CD4-positive, alpha-beta memory T cell (primary cell): ENCODE data around the gene GSTCD. TPM values are rescaled to one million over a fixed set of nuclear protein-coding genes. Genes with fewer than 3 reads are reported as not detected.
"Not testable (repeated sequence)": the region's sequence is repeated elsewhere in the genome, so short reads cannot be mapped to it uniquely, and the experiment has no call there.

Experiments used
- CTCF ChIA-PET: fragments of 350-600 bp; sonication (Branson Sonifier 250); formaldehyde crosslinking; loops from one replicate; lab custom pipeline; 2021; ENCODE audit warnings: inconsistent platforms; ENCODE audit not compliant: partially characterized antibody; lab: Charles Lee
- POLR2A ChIA-PET: fragments of 350-600 bp; sonication (Branson Sonifier 250); formaldehyde crosslinking; loops from one replicate; lab custom pipeline; 2021; ENCODE audit not compliant: partially characterized antibody; lab: Charles Lee
- DNase-seq, 5 donors: peaks; one replicate each; pipeline versions ENCODE4 v3.0.0 to v3.0.0-alpha.2; 2020 to 2022; ENCODE audit warnings: mixed read lengths in 1 of 5
- H3K27ac ChIP-seq: one replicate; pipeline ENCODE4 v1.7.0; 2013; ENCODE audit warnings: low read depth, low read length
- H3K27me3 ChIP-seq: 2 replicates; pipeline ENCODE4 v1.7.0; 2013; ENCODE audit warnings: mild to moderate bottlenecking, low read length, moderate library complexity; ENCODE audit not compliant: insufficient read depth
- H3K36me3 ChIP-seq: 2 replicates; pipeline ENCODE4 v1.7.0; 2013; ENCODE audit warnings: mild to moderate bottlenecking, low read length, moderate library complexity; ENCODE audit not compliant: insufficient read depth
- H3K4me1 ChIP-seq: 2 replicates; pipeline ENCODE4 v1.7.0; 2013; ENCODE audit warnings: mild to moderate bottlenecking, low read length, moderate library complexity; ENCODE audit not compliant: insufficient read depth
- H3K4me3 ChIP-seq, 2 donors: one replicate each; pipeline ENCODE4 v1.7.0; 2013; ENCODE audit warnings: low read length in 2 of 2, mild to moderate bottlenecking in 1 of 2
- H3K9me3 ChIP-seq, 2 donors: one replicate each; pipeline ENCODE4 v1.7.0; 2013; ENCODE audit warnings: low read length in 2 of 2, control low read depth in 1 of 2; ENCODE audit not compliant: control insufficient read depth in 1 of 2
- H3K27ac Mint-ChIP-seq, 7 donors: one replicate each; pipeline ENCODE4 v1.8.0; 2020 to 2021; ENCODE audit warnings: mixed read lengths in 7 of 7, mild to moderate bottlenecking in 6 of 7, inconsistent platforms in 3 of 7, moderate library complexity in 3 of 7
- H3K27me3 Mint-ChIP-seq, 2 donors: one replicate each; pipeline ENCODE4 v1.8.0; 2020 to 2021; ENCODE audit warnings: mixed read lengths in 2 of 2
- H3K36me3 Mint-ChIP-seq, 2 donors: one replicate each; pipeline ENCODE4 v1.8.0; 2020 to 2021; ENCODE audit warnings: mixed read lengths in 2 of 2, inconsistent platforms in 1 of 2, mild to moderate bottlenecking in 1 of 2
- H3K4me1 Mint-ChIP-seq, 4 donors: one replicate each; pipeline ENCODE4 v1.8.0; 2020 to 2021; ENCODE audit warnings: mixed read lengths in 4 of 4, mild to moderate bottlenecking in 1 of 4
- H3K4me3 Mint-ChIP-seq, 8 donors: one replicate each; pipeline ENCODE4 v1.8.0; 2020 to 2021; ENCODE audit warnings: mixed read lengths in 8 of 8, mild to moderate bottlenecking in 7 of 8, moderate library complexity in 6 of 8, inconsistent platforms in 3 of 8
- H3K9me3 Mint-ChIP-seq, 8 donors: one replicate each; pipeline ENCODE4 v1.8.0; 2020 to 2021; ENCODE audit warnings: mixed read lengths in 8 of 8, mild to moderate bottlenecking in 5 of 8, inconsistent platforms in 3 of 8, moderate library complexity in 1 of 8
- intact Hi-C: fragments of 100-400 bp; cut with micrococcal nuclease; formaldehyde crosslinking; loops from one replicate; pipeline ENCODE4 v1.15.1; 2023
- polyA plus RNA-seq, 2 donors: library from polyadenylated mRNA; unstranded; fragments of 300-500 nt; fragmentation: Illumina TruSeq; gene quantifications; one replicate each; pipeline ENCODE4 v1.2.3, GENCODE V29; 2021
- total RNA-seq, 2 experiments: library from RNA; stranded (reverse); gene quantifications; one replicate each; pipeline ENCODE4 v1.2.3, GENCODE V29; 2021

GSTCD gene
- total and polyA plus RNA-seq, 4 experiments from 2014 or later: 0.64 to 5.0 (median 3.8) TPM

DNA sequence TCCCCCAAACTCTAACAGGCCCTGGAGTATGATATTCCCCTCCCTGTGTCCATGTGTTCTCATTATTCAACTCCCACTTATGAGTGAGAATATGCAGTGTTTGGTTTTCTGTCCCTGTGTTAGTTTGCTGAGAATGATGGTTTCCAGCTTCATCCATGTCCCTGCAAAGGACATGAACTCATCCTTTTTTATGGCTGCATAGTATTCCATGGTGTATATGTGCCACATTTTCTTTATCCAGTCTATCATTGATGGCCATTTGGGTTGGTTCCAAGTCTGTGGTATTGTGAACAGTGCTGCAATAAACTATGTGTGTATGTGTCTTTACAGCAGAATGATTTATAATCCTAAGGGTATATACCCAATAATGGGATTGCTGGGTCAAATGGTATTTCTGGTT, 61.9 kb downstream of the GSTCD start:
- Mint-ChIP-seq H3K9me3 (peaks cover 0 to 39% (median 23%) of the 10 kb centered on the region in 8 donors), H3K36me3 (peaks cover 25 to 44% of the 10 kb centered on the region in 2 donors)
- H3K4me1 Mint-ChIP-seq, H3K4me3 Mint-ChIP-seq, H3K27ac ChIP-seq, H3K27me3 ChIP-seq, H3K9me3 ChIP-seq, H3K27me3 Mint-ChIP-seq, CTCF ChIA-PET, intact Hi-C loops, DNase-seq, H3K4me1 ChIP-seq, H3K36me3 ChIP-seq, H3K27ac Mint-ChIP-seq, POLR2A ChIA-PET, H3K4me3 ChIP-seq: not testable (repeated sequence)

- H3K9me3 ChIP-seq, POLR2A ChIA-PET, intact Hi-C loops, H3K27me3 Mint-ChIP-seq, H3K4me3 Mint-ChIP-seq, H3K27me3 ChIP-seq, H3K4me3 ChIP-seq, H3K4me1 ChIP-seq, CTCF ChIA-PET, H3K27ac Mint-ChIP-seq, DNase-seq, H3K36me3 ChIP-seq, H3K4me1 Mint-ChIP-seq, H3K27ac ChIP-seq: not testable (repeated sequence)
- peaks cover 0 to 39% (median 22%) of the 10 kb centered on the region in 8 donors for H3K9me3 Mint-ChIP-seq
- H3K36me3 Mint-ChIP-seq: peaks cover 25 to 47% of the 10 kb centered on the region in 2 donors
These were observed 63.5 kb downstream of the GSTCD start for GRCh38 chr4:105772065-105772464.

DNA sequence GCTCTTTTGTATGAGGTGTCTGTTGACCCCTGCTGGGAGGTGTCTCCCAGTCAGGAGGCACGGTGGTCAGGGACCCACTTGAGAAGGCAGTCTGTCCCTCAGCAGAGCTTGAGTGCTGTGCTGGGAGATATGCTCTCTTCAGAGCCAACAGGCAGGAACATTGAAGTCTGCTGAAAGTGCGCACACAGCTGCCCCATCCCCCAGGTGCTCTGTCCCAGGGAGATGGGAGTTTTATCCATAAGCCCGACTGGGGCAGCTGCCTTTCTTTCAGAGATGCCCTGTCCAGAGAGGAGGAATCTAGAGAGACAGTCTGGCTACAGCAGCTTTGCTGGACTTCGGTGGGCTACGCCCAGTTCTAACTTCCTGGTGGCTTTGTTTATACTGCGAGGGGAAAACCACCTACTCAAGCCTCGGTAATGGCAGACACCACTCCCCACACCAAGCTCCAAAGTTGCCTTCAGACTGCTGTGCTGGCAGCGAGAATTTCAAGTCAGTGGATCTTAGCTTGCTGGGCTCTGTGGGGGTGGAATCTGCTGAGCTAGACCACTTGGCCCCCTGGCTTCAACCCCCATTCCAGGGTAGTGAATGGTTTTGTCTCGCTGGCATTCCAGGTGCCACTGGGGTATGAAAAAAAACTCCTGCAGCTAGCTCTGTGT, 67.3 kb downstream of the GSTCD start:
- H3K4me3 ChIP-seq, H3K4me1 ChIP-seq, H3K27ac ChIP-seq, H3K4me3 Mint-ChIP-seq, H3K4me1 Mint-ChIP-seq, H3K9me3 ChIP-seq, H3K27me3 Mint-ChIP-seq, POLR2A ChIA-PET, H3K36me3 ChIP-seq, H3K27me3 ChIP-seq, intact Hi-C loops, CTCF ChIA-PET, DNase-seq, H3K27ac Mint-ChIP-seq: not testable (repeated sequence)
- Mint-ChIP-seq H3K36me3 (peaks cover 20 to 40% of the 10 kb centered on the region in 2 donors), H3K9me3 (peaks cover 0 to 33% (median 21%) of the 10 kb centered on the region in 8 donors)

DNA sequence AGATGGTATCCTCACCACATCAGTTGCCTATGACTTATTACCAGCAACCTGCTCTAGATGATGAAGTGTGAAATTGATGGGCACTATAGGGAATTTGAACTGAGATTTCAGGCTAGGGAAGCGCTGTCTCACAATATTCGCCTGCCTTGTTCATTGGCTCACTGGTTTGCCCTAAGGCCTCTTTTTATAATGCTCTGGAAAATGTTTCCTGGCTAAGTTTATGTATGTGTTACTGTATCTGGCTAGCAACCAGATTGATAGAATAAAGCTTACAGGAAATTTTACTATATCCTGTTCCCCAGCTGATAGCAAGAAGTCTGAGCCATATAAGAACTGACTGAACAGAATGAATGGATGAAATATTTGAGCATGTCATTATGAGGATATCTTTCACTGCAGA, 71.6 kb downstream of the GSTCD start:
- Mint-ChIP-seq H3K9me3 (no peaks in the 10 kb centered on the region), H3K4me1 (peaks cover 0 to 1% (median 0%) of the 10 kb centered on the region in 4 donors), H3K4me3 (no peak overlapping the region), H3K36me3 (peaks cover 1 to 11% of the 10 kb centered on the region in 2 donors), H3K27ac (no peak overlapping the region), H3K27me3 (no peaks in the 10 kb centered on the region)
- Histone ChIP-seq H3K4me3 (no peak overlapping the region), H3K9me3 (no peaks in the 10 kb centered on the region), H3K27me3 (no peaks in the 10 kb centered on the region), H3K36me3 (no peaks in the 10 kb centered on the region), H3K4me1 (no peaks in the 10 kb centered on the region), H3K27ac (no peak overlapping the region)
- ChIA-PET CTCF (no interaction called here), POLR2A (no interaction called here)
- intact Hi-C loops: no loop called here
- DNase-seq: no peak

- no peaks in the 10 kb centered on the region for H3K27me3 ChIP-seq
- H3K27ac ChIP-seq: no peak overlapping the region
- no peak overlapping the region for H3K4me3 Mint-ChIP-seq
- ChIA-PET POLR2A (no interaction called here), CTCF (no interaction called here)
- no peaks in the 10 kb centered on the region for H3K9me3 ChIP-seq
- no peaks in the 10 kb centered on the region for H3K36me3 ChIP-seq
- peaks cover 0 to 1% (median 0%) of the 10 kb centered on the region in 4 donors for H3K4me1 Mint-ChIP-seq
- no peaks in the 10 kb centered on the region for H3K27me3 Mint-ChIP-seq
- no peaks in the 10 kb centered on the region for H3K4me1 ChIP-seq
- no peak overlapping the region for H3K4me3 ChIP-seq
- H3K9me3 Mint-ChIP-seq: no peaks in the 10 kb centered on the region
- no peak for DNase-seq
- intact Hi-C loops: no loop called here
- H3K27ac Mint-ChIP-seq: no peak overlapping the region
- peaks cover 0 to 1% of the 10 kb centered on the region in 2 donors for H3K36me3 Mint-ChIP-seq
These were observed 76.2 kb downstream of the GSTCD start for GRCh38 chr4:105784761-105785160.

- Histone ChIP-seq H3K27ac (no peak overlapping the region), H3K36me3 (no peaks in the 10 kb centered on the region), H3K9me3 (no peaks in the 10 kb centered on the region), H3K27me3 (no peaks in the 10 kb centered on the region), H3K4me1 (no peaks in the 10 kb centered on the region), H3K4me3 (no peak overlapping the region)
- H3K27me3 Mint-ChIP-seq: no peaks in the 10 kb centered on the region
- no peaks in the 10 kb centered on the region for H3K9me3 Mint-ChIP-seq
- peaks cover 0 to 1% of the 10 kb centered on the region in 2 donors for H3K36me3 Mint-ChIP-seq
- no peak for DNase-seq
- ChIA-PET POLR2A (no interaction called here), CTCF (no interaction called here)
- H3K27ac Mint-ChIP-seq: no peak overlapping the region
- no peak overlapping the region for H3K4me3 Mint-ChIP-seq
- peaks cover 0 to 1% (median 0%) of the 10 kb centered on the region in 4 donors for H3K4me1 Mint-ChIP-seq
- intact Hi-C loops: no loop called here
These were observed 77.2 kb downstream of the GSTCD start for GRCh38 chr4:105785792-105786191.

GRCh38 chr4:105786748-105787147, 78.2 kb downstream of the GSTCD start:
- Mint-ChIP-seq H3K27ac (no peak overlapping the region), H3K36me3 (peaks cover 0 to 1% of the 10 kb centered on the region in 2 donors), H3K4me3 (no peak overlapping the region), H3K9me3 (no peaks in the 10 kb centered on the region), H3K27me3 (no peaks in the 10 kb centered on the region), H3K4me1 (peaks cover 0 to 1% (median 0%) of the 10 kb centered on the region in 4 donors)
- DNase-seq: no peak
- H3K36me3 ChIP-seq: no peaks in the 10 kb centered on the region
- H3K4me3 ChIP-seq: no peak overlapping the region
- H3K27ac ChIP-seq: no peak overlapping the region
- intact Hi-C loops: no loop called here
- no peaks in the 10 kb centered on the region for H3K9me3 ChIP-seq
- H3K4me1 ChIP-seq: no peaks in the 10 kb centered on the region
- H3K27me3 ChIP-seq: no peaks in the 10 kb centered on the region
- POLR2A ChIA-PET: no interaction called here
- CTCF ChIA-PET: no interaction called here
